ENCODE data around the gene FKBP2.
"Not testable (repeated sequence)": the region's sequence is repeated elsewhere in the genome, so short reads cannot be mapped to it uniquely, and the experiment has no call there.

Gene FKBP2

GRCh38 chr11:64233913-64234586 lies 6.8 kb upstream of the FKBP2 start, which contains the start of gene VEGFB:
VEGFB (plus strand) TSS chr11:64234584; CDS start chr11:64234834, 250 bp downstream.
- no peak for DNase-seq (ENCODE audit: low read depth in 2 of 2)

GRCh38 chr11:64234647-64235379 lies 6.1 kb upstream of the FKBP2 start:
- no peak for DNase-seq (ENCODE audit: low read depth in 2 of 2)

GRCh38 chr11:64235437-64236161 lies 5.3 kb upstream of the FKBP2 start:
- no peak for DNase-seq (ENCODE audit: low read depth in 2 of 2)

GRCh38 chr11:64237484-64237951 lies 3.4 kb upstream of the FKBP2 start:
- DNase-seq (ENCODE audit: low read depth in 2 of 2): no peak

GRCh38 chr11:64238076-64238475 lies 2.8 kb upstream of the FKBP2 start:
- DNase-seq (ENCODE audit: low read depth in 2 of 2): no peak

GRCh38 chr11:64238999-64239398 lies 1.9 kb upstream of the FKBP2 start:
- no peak for DNase-seq (ENCODE audit: low read depth in 2 of 2)

- no peak for DNase-seq (ENCODE audit: low read depth in 2 of 2)
Measured at GRCh38 chr11:64239662-64240434, 1.0 kb upstream of the FKBP2 start.

GRCh38 chr11:64241241-64241490 lies 271 bp downstream of the FKBP2 start:
- peak; percentile 99 to 100 for DNase-seq (ENCODE audit: low read depth in 2 of 2)

- no peak for DNase-seq (ENCODE audit: low read depth in 2 of 2)
Measured at GRCh38 chr11:64241491-64242374, 838 bp downstream of the FKBP2 start.

- DNase-seq (ENCODE audit: low read depth in 2 of 2): no peak
Measured at GRCh38 chr11:64243236-64243854, 2.5 kb downstream of the FKBP2 start.

- DNase-seq (ENCODE audit: low read depth in 2 of 2): no peak
Measured at GRCh38 chr11:64244107-64244506, 3.2 kb downstream of the FKBP2 start.

GRCh38 chr11:64244966-64245365 lies 4.1 kb downstream of the FKBP2 start:
- no peak for DNase-seq (ENCODE audit: low read depth in 2 of 2)

- no peak for DNase-seq (ENCODE audit: low read depth in 2 of 2)
Measured at GRCh38 chr11:64245401-64245796, 4.5 kb downstream of the FKBP2 start.

- DNase-seq (ENCODE audit: low read depth in 2 of 2): peak; percentile 67 to 79
Measured at GRCh38 chr11:64245797-64246620, 5.1 kb downstream of the FKBP2 start.

- not testable (repeated sequence) for DNase-seq (ENCODE audit: low read depth in 2 of 2)
Measured at GRCh38 chr11:64246621-64246870, 5.7 kb downstream of the FKBP2 start.

- DNase-seq (ENCODE audit: low read depth in 2 of 2): peak; percentile 76 to 87
Measured at GRCh38 chr11:64246871-64247728, 6.2 kb downstream of the FKBP2 start, which contains the start of gene PPP1R14B. PPP1R14B (minus strand) TSS chr11:64246943; CDS start chr11:64246673, 270 bp downstream.

GRCh38 chr11:64247729-64248531 lies 7.0 kb downstream of the FKBP2 start:
- DNase-seq (ENCODE audit: low read depth in 2 of 2): no peak

GRCh38 chr11:64248578-64248977 lies 7.7 kb downstream of the FKBP2 start:
- no peak for DNase-seq (ENCODE audit: low read depth in 2 of 2)
